ENCODE measurements around the gene CDR2L.
"Not testable (repeated sequence)": the region's sequence is repeated elsewhere in the genome, so short reads cannot be mapped to it uniquely, and the experiment has no call there.

CDR2L gene

DNA sequence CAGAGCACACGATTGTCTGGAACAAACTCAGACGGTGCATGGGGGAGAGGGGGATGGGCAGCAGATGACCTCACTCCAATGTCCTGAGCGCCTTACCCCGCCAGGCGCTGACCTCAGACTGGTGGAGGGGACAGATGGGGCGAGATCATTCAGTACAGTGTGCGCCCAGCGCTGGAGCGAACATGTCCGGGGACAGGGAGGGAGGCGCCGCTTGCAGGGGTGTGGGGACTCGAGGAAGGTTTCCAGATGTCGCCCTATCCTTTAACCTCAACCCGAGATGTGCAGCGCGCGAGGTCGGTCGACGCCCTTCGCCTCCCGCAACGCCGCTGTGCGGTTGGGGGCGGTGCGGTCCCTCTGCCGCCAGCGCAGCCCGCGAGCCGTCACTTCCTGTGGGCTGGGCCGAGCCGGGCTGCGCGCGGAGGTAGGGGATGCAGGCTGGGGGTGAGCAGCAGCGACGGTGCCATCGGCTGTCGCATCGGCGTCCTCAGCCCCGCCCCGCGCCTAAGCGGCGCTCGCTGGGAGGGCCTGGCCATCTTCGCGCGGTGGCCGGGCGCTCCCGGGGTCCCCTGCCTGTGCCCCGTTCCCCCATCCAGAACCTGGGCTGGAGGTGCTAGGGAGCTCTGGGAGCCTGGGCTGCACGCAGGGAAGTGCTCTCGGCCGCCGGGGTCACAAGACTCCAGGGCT lies 5.3 kb upstream of the CDR2L start:
- DNase-seq (ENCODE audit: low read depth), result peak; percentile 76

DNA sequence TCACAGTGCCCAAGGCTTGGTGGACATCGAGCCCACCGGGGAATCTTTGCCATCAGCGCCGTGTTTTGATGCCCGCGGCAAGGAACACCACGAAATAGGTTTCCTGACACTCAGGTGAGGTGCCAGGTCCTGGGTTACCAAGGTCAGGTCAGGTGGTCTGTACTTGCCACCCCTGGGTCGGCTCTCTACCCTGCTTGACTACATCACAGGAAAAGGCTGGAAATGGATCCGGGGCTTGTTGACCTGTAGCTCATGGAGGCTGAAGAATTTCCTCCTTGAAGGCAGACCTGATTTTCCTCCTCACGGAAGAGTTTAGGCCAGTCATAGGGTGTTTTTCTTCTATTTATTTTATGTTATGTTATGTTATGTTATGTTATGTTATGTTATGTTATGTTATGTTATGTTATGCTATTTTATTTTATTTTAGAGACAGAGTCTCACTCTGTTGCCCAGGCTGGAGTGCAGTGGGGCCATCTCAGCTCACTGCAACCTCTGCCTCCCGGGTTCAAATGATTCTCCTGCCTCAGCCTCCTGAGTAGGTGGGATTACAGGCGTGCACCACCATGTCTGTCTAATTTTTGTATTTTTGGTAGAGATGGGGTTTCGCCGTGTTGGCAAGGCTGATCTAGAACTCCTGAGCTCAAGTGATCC lies 4.6 kb upstream of the CDR2L start:
- DNase-seq (ENCODE audit: low read depth), result not testable (repeated sequence)

DNA sequence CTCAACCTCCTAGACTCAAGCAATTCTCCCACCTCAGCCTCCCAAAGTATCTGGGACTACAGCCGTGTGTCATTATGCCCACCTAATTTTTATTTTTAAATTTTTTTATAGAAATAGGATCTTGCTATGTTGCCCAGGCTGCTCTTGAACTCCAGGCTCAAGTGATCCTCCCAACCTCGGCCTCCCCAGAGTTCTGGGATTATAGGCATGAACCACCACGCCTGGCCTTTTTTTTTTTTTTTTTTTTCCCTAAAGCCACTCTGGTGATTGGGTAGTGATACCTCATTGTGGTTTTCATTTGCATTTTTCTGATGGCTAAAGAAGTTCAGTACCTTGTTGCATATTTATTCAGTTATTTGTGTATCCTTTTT lies 1.2 kb upstream of the CDR2L start:
- DNase-seq (ENCODE audit: low read depth), result no peak

DNA sequence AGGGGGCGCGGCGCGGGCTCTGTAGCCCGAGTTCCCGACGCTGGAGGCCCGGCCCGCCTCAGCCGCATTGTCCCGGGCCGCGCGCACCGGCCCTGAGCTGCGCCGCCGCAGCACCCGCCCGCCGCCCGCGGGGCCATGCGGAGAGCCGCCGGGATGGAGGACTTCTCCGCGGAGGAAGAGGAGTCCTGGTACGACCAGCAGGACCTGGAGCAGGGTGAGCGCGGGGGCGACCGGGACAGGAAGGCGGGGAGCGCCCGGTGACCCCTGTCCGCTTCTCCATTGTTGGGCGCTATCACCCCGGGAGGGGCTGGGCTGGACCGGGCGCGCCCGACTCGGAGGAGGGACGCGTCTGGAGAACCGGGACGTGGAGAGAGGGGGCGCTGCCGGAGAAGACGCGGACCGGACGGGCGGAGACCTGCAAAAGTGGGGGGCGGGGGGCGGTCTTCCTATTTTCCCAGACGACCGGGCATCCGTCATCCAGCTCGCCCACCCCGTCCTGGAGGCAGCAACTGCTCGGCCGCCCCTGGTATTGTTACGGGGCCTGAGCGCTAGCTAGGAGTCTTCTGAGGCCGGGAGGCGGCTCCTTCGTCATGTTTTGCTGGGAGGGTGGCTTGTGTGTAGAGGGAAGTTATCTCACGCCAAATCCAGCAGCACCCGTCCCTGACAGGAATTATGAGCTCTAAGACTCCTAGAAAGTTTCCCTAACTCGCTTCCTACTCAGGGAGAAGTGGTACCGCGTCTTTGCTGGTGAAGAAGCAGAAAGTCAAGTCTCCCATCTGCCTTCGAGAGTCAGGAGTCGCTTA lies 678 bp downstream of the CDR2L start:
- peak; percentile 59 for DNase-seq (ENCODE audit: low read depth)

DNA sequence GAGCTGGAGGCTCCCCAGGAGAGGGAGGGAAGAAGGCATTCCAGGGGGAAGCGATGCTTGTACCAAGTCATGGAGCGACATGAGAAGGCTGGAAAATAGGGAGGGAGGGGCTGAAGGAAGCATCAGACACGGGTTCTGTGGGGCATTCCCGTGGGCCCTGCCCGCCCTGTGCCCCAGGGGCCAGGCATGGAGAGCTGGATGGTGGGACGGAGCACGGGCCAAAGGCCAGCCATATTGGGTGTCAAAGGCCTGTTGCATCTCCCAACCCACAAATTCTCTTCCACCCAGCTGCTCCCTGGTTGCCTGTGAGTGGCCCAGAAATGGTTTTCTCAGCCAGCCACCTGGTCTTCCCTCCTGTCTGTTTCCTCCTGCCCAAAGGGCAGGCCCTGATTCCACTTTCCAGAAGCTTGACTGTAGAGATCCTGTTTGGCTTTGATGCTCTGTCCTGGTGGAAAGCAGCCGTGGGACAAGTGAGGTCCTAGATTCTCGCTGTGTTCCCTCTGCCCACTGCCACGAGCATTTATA lies 3.2 kb downstream of the CDR2L start:
- DNase-seq (ENCODE audit: low read depth), result no peak

DNA sequence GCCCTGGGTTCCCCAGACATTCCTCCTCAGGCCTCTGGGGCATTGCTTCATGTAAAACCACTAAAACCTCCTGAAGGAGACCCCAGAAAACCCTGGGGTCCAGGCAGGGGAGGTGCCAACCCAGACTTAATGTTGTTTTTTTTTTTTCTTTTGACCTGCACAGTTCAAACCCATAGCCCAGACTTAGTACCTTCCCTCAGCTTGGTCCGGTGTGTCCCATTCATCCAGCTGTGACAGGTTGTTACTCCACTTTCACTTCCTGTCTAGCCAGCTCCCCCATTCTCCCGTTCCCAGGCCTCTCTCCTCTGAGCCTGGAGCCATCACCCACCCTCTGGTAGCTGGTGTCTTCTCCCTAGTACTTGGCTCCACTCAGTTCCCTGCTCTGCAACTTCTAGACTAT lies 4.8 kb downstream of the CDR2L start:
- DNase-seq (ENCODE audit: low read depth), result peak; percentile 68

DNA sequence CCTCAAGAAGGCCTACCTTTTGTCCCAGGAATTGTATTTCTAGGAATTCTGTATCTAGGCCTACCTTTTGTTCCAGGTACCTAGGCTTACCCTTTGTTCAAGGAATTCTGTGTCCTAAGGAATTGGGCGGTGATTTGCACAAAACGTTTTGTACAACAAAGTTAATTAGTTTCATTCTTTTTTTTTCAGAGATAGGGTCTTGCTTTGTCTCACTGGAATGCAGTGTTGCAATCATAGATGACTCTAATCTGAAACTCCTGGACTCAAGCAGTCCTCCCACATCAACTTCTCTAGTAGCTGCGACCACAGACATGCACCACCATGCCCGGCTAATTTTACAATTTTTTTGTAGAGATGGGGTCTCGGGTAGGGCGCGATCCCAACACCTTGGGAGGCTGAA lies 7.0 kb downstream of the CDR2L start:
- peak; percentile 95 for DNase-seq (ENCODE audit: low read depth)

DNA sequence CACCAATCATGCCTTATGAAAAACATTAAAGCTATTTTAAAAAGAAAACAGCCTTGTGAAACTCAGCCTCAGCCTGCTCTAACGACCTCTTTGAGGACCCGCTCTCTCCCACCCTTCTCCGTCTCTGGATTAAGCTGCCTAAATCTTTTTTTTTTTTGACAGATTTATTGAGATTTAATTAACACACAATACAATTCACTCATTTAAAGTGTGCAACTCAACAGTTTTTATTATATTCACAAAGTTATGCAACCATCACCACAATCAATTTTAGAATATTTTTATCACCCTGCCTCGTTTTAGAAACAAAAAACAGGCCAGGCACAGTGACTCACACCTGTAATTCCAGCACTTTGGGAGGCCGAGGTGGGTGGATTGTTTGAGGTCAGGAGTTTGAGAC lies 8.4 kb downstream of the CDR2L start:
- peak; percentile 44 for DNase-seq (ENCODE audit: low read depth)

DNA sequence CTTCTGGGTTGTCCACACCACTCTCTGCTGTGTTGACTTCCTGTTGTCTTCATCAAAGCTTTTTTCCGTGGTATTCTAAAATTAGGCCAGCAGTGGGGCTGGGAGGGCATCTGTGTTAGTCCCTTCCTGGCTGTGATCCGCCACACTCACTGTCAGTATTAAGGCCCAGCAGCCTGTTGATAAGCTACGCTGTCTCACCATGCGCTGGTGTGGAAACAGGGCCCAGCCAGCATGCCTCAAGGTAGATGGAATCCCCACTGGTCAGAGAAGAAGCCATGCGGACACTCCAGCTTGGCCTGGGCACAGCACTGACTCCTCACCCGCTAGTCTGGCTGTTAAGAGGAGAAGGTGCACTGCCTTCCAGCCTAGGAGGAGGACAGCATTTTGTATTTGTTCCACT lies 11.4 kb downstream of the CDR2L start:
- peak; percentile 57 for DNase-seq (ENCODE audit: low read depth)

DNA sequence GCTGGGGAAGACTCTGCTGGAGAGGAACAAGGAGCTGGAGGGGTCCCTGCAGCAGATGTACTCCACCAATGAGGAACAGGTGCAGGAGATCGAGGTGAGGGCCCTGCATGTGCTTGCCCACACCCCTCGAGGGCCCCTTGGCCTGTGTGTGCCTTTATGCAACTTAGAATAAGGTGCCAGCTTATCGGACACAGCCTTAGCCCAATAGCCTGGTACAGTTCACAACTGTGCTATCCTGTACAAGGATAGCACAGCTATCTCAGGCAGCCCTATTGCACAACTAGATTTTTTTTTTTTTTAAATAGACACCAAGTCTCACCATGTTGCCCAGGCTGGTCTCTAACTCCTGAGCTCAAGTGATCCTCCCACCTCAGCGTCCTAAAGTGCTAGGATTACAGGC lies 12.1 kb downstream of the CDR2L start:
- peak; percentile 35 for DNase-seq (ENCODE audit: low read depth)

DNA sequence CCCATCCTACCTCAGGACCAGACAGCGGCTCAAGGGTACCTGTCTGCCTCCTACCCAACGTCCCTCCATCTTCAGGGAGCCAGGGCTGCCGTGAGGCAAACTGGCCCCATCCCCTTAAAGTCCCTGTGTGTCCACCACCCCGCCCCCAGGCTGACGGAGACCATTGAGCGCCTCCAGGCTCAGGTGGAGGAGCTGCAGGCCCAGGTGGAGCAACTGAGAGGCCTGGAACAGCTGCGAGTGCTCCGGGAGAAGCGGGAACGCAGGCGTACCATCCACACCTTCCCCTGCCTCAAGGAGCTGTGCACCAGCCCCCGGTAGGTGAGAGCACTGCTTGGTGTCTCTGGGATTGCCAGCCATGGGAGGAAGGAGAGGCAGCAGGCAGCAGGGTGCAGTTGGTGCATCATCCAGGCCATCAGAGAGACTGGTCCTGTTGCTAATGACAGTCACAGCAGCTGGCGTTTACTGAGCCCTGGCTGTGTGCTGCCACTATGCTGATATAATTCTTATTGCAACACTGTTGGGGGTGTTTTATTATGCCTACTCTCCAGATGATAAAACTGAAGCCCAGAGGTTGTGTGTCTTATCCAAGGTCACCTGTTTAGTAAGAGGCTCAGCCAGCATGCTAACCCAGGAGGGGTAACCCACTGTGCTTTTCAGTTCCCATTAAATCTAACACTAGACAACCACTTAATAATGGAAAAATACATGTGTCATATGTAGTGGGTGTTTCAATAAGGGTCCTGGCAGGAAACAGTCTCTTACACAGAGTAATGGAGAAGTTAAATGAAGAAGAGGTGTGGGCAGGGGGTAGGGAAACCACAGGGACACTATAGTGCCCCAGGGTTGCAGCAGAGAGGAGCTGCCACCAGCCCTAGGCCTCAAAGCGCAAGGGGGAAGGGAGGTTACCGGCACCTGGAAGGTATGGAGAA lies 14.7 kb downstream of the CDR2L start:
- no peak for DNase-seq (ENCODE audit: low read depth)

DNA sequence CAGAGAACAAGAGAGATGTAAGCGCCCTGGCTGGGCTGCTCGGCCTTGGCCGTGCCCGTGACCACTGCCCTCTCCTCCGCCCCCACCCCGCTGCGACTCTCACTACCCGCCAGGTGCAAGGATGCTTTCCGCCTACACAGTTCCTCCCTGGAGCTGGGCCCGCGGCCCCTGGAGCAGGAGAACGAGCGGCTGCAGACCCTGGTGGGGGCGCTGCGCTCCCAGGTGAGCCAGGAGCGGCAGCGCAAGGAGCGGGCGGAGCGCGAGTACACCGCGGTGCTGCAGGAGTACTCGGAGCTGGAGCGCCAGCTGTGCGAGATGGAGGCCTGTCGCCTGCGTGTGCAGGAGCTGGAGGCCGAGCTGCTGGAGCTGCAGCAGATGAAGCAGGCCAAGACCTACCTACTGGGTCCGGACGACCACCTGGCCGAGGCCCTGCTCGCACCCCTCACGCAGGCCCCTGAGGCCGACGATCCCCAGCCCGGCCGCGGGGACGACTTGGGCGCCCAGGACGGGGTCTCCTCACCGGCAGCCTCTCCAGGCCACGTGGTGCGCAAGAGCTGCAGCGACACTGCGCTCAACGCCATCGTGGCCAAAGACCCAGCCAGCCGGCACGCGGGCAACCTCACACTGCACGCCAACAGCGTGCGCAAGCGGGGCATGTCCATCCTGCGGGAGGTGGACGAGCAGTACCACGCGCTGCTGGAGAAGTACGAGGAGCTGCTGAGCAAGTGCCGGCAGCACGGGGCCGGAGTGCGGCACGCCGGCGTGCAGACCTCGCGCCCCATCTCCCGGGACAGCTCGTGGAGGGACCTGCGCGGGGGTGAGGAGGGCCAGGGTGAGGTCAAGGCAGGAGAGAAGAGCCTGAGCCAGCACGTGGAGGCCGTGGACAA lies 15.9 kb downstream of the CDR2L start:
- no peak for DNase-seq (ENCODE audit: low read depth)

DNA sequence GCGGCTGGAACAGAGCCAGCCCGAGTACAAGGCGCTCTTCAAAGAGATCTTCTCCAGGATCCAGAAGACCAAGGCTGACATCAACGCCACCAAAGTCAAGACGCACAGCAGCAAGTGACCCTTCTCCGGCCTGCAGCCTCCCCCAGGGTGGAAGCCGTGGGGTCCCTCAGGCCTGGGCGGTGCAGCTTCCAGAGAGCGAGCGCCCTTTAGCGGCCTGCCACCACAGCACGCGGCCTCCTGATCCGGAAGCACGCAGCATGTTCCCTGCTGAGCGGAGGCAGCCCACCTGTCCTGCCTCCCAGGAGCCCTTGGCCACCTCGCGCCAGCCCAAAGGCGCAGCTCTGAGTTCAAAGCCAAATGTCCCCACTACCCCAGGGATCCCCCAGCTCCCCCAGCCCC lies 16.5 kb downstream of the CDR2L start:
- no peak for DNase-seq (ENCODE audit: low read depth)

DNA sequence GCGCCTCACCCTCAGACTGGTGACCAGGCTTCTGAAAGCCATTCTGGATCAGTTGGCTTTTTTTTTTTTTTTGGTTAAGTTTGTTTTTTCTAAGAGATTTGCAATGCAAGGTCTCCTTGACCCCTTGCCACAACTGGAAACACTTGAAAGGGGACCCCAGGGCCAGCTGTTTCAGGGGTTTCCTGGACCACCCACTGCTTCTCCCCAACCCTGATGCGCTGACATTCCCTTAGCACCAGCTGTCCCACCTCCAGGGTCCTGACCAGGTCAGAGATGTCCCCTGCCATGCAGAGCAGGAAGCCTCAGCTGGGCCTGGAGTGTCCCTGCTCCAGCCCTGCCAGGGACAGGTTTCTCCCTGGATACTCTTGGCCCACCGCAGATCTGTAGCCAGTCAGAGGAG lies 16.9 kb downstream of the CDR2L start:
- no peak for DNase-seq (ENCODE audit: low read depth)

DNA sequence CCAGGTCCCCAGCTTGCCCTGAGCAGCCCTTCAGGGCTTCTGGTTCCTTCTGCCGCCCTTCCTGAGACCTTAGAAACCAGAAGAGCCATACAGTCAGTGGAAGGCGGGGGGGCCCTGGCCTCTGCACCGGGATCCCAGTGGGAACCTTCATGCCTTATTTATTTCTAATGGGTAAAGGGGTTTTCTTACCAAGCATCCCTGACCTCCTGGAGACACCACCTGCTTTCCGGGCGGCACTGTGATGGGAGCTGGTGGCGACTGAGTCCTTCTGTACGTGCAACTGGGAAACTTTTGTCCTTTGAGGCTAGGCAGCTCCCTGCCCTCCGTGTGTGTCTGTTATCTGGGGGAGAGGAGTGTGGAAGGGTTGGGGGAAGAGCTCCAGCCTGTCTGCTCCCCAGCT lies 17.9 kb downstream of the CDR2L start:
- DNase-seq (ENCODE audit: low read depth), result no peak

DNA sequence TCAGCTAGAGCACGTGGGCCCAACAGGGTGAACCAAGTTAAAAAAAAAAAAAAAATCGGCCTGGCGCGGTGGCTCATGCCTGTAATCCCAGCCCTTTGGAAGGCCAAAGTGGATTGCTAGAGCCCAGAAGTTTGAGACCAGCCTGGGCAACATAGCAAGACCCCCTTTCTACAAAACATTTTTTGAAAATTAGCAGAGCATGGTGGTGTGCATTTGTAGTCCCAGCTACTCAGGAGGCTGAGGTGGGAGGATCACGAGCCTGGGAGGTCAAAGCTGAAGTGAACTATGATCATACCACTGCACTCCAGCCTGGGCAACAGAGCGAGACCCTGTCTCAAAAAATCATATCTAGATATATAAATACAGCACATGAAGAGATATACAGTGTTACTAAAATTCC lies 18.7 kb downstream of the CDR2L start:
- DNase-seq (ENCODE audit: low read depth), result not testable (repeated sequence)

DNA sequence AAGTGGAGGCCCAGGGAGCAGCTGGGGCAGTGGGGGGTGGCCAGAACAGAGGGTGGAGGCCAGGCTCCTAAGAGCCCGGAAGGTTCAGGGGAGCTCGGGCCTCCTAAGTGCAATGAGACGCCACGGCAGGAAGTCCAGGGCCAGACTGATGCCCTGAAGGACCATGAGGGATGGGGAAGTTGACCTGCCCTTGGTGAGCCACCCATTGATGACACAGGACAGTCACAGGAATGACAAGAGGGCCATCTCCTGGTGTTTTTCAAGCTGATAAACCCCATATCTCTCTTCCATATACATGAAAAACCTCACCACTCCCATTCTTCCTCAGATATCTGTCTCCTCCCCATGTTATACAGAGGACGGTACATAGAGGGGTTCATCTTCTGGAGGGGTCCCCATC lies 19.2 kb downstream of the CDR2L start:
- DNase-seq (ENCODE audit: low read depth), result no peak

DNA sequence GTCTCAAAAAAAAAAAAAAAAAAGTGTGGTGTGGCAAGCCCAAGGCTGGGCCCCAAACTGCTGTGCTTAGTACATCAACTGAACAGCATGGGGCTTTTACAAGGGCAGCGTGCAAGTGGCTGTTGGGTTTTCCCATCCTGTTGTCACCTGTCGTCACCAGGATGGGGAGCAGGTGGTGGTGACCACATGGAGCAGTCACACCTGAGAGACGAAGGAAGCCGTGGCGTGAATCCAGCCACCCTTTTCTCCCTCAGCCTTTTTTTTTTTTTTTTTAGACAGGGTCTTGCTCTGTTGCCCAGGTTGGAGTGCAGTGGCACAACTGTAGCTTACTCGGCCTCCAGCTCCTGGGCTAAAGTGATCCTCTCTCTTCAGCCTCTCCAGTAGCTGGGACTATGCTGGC lies 20.9 kb downstream of the CDR2L start:
- no peak for DNase-seq (ENCODE audit: low read depth)

DNA sequence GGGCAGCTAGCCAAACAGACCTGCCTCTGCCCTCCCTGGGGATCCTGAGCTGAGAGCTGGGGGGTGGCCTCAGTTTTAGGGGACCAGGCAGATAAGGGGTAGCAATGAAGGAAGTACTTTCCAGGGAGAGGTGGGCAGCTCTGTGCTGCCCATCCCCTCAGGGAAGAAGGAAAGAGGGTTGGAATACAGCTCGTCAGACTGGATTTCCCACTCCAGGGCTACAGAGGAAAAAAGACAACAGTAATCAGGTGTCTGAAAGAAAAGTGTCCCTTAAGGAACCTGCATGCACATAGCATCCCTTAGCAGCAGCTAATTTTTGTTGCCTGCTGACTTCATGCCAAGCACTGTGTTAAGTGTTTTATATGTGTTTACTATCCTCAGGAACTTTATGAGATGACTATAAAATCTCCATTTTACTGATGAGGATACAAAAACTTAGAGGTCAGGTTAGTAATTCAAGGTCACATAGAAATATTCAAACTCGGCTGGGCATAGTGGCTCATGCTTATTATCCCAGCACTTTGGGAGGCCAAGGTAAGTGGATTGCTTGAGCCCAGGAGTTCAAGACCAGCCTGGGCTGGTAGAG lies 21.8 kb downstream of the CDR2L start:
- DNase-seq (ENCODE audit: low read depth), result no peak

DNA sequence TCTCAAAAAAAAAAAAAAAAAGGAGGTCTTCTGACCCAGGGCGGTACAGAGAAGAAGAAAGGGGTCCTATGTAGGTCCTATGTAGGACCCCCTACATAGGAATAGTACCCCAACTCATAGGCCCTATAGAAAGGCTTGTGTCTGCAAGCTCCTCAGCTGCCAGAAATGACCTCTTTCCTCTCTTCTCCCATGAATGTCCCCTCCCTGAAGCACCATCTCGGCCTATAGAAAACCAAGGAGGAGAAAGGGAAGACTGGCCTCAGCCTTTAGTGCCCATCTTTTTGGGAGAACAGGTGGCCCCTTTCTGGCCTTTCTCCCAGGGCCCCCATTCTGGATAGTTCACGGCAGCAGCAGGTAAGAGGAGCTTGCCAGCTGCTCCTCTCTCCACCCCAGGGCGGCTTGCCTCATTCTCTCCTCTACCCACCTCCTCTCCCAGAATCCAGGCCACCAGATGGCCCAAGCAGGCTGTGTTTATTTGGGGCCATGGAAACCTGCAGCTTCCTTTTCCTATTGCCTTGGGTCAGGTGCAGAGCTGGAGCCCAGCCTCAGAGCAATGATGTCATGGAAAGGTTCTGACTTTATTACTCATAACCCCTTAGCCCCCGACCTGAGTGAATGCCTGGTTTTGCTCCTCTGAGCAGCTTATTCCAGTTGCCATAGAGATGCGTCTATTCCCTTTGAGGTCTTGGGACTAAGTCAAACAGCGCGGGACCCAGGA lies 23.4 kb downstream of the CDR2L start:
- DNase-seq (ENCODE audit: low read depth), result peak; percentile 73

All from amniotic epithelial cell (primary cell).